ENCODE measurements around the gene ESRRA. TPM values are rescaled to one million over a fixed set of nuclear protein-coding genes. Genes with fewer than 3 reads are reported as not detected.
A peak's percentile ranks its signal among the peaks of the same experiment; 100 is the strongest.

Gene ESRRA
- total RNA-seq (10 to 100 TPM; 25.7 to 26.6 TPM), total RNA-seq (20.0 to 54.6 reads per million in 2 donors)

DNA sequence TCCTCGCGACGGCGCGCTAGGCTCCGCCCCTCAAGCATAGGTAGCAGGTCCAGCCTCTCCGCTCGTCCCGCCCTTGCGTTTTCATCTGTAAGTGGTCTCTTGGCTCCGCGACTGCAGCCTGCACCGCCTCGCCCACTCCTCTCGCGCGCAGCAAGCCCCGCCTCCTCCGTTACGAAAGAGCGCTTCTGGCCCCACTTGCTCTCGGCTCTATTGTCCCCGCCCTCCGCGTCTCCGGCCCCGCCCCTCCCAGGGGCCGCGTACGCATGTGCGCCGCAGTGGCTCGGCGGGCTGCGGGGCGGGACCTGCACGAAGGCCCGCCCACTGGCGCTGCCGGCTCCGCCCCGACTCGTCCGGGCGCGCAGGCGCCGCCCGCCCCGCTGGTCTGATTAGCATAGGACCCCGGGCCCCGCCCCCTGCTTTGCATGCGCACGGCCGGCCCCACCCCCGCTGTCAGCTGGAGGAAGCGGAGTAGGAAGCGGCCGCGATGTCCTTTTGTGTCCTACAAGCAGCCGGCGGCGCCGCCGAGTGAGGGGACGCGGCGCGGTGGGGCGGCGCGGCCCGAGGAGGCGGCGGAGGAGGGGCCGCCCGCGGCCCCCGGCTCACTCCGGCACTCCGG, at the start of gene ESRRA:
Gene ESRRA, plus strand, starts transcription at position 450 of the 616 bp plus-strand sequence. CDS start 1,656 bp downstream, outside the sequence.
- H3K9me3 ChIP-seq (ENCODE audit: control insufficient read depth, low read length, poor library complexity, severe bottlenecking): no peaks in the 10 kb centered on the region
- Mint-ChIP-seq H3K27ac (peak within 1 kb of the TSS; percentile 94), H3K4me3 (peak within 1 kb of the TSS; percentile 97), H3K27me3 (peaks cover 8% of the 10 kb centered on the region), H3K36me3 (ENCODE audit: low read depth) (no peaks in the 10 kb centered on the region), H3K4me1 (peaks cover 30% of the 10 kb centered on the region)
- DNase-seq (peak; percentile 98 to 100 (median 99)), ATAC-seq (peak; percentile 79)

DNA sequence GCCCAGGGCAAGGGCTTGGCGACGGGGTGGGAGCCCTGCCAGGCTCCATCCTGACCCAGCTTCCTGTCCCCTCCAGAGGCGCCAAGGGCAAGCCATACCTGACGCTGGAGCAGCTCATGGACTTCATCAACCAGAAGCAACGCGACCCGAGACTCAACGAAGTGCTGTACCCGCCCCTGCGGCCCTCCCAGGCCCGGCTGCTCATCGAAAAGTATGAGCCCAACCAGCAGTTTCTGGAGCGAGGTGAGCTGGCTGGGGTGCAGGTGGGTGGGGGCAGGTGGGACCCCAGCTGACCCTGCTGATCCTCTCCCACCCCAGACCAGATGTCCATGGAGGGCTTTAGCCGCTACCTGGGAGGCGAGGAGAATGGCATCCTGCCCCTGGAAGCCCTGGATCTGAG, 49.0 kb upstream of the ESRRA start:
- Mint-ChIP-seq H3K27ac (no peak overlapping the region), H3K27me3 (no peaks in the 10 kb centered on the region), H3K36me3 (ENCODE audit: low read depth) (peaks cover 5% of the 10 kb centered on the region), H3K4me3 (no peak overlapping the region), H3K4me1 (peaks cover 17% of the 10 kb centered on the region)
- no peaks in the 10 kb centered on the region for H3K9me3 ChIP-seq (ENCODE audit: control insufficient read depth, low read length, poor library complexity, severe bottlenecking)
- DNase-seq (no peak), ATAC-seq (no peak)

DNA sequence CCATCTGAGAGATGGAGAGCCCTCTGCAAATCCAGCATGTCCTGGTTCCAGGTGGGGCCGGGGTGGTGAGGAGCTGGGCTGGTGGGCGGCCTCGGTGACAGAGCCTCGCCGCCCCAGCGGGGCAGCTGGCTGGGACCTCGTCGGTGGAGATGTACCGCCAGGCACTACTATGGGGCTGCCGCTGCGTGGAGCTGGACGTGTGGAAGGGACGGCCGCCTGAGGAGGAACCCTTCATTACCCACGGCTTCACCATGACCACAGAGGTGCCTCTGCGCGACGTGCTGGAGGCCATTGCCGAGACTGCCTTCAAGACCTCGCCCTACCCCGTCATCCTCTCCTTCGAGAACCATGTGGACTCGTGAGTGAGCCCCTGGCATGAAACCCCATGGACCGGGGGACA, 47.0 kb upstream of the ESRRA start:
- H3K4me1 Mint-ChIP-seq: peaks cover 13% of the 10 kb centered on the region
- peaks cover 5% of the 10 kb centered on the region for H3K36me3 Mint-ChIP-seq (ENCODE audit: low read depth)
- ATAC-seq (no peak), DNase-seq (no peak)
- H3K9me3 ChIP-seq (ENCODE audit: control insufficient read depth, low read length, poor library complexity, severe bottlenecking): no peaks in the 10 kb centered on the region
- H3K27ac Mint-ChIP-seq: no peak overlapping the region
- H3K4me3 Mint-ChIP-seq: no peak overlapping the region
- H3K27me3 Mint-ChIP-seq: no peaks in the 10 kb centered on the region

DNA sequence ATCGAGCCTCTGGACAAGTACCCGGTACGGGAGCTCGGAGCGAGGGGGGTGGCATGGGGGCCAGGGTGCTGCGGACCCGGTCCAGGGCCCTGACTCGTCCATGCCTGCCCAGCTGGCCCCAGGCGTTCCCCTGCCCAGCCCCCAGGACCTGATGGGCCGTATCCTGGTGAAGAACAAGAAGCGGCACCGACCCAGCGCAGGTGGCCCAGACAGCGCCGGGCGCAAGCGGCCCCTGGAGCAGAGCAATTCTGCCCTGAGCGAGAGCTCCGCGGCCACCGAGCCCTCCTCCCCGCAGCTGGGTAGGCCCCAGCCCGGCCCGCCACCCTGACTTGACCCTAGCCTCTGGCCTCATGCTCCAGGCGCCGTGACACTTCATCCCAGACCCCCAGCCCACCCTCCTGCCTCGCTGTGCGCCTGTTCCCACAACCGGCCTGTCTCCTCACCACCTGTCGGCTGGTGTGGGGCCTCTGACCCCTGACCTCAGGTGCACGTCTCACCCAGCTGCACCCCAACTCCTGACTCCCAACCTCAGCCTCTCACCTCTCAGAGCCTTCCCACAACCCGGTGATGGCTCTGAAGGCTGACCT, 46.3 kb upstream of the ESRRA start:
- H3K9me3 ChIP-seq (ENCODE audit: control insufficient read depth, low read length, poor library complexity, severe bottlenecking): no peaks in the 10 kb centered on the region
- Mint-ChIP-seq H3K27me3 (no peaks in the 10 kb centered on the region), H3K4me1 (peaks cover 13% of the 10 kb centered on the region), H3K27ac (peak overlapping the region; percentile 86), H3K36me3 (ENCODE audit: low read depth) (peaks cover 5% of the 10 kb centered on the region), H3K4me3 (no peak overlapping the region)
- ATAC-seq (no peak), DNase-seq (no peak)

DNA sequence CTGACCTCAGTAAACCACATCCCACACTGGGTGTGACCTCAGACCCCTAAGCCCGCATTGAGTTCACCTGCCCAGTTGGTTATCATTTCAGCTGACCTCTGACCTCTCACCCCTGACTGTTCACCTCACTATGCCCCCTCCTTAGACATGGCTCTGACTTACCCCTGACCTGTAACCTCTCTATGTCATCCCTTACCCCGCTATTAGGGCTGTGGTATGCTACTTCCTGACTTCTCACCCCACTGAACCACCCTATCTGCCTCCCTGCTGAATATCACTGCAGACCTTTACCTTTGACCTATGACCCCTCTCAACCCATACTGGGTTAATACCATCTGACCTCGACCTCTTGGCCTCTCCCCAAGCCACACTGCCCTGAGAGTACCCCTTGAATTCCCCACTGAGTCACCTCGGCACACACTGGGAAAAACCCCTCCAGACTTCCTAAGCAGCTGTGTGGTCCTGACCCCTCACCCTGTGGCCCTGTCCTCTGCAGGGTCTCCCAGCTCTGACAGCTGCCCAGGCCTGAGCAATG, 45.7 kb upstream of the ESRRA start:
- no peak overlapping the region for H3K4me3 Mint-ChIP-seq
- ATAC-seq (peak; percentile 35), DNase-seq (no peak)
- H3K36me3 Mint-ChIP-seq (ENCODE audit: low read depth): peaks cover 5% of the 10 kb centered on the region
- peaks cover 13% of the 10 kb centered on the region for H3K4me1 Mint-ChIP-seq
- H3K9me3 ChIP-seq (ENCODE audit: control insufficient read depth, low read length, poor library complexity, severe bottlenecking): no peaks in the 10 kb centered on the region
- H3K27me3 Mint-ChIP-seq: no peaks in the 10 kb centered on the region
- peak overlapping the region; percentile 86 for H3K27ac Mint-ChIP-seq

DNA sequence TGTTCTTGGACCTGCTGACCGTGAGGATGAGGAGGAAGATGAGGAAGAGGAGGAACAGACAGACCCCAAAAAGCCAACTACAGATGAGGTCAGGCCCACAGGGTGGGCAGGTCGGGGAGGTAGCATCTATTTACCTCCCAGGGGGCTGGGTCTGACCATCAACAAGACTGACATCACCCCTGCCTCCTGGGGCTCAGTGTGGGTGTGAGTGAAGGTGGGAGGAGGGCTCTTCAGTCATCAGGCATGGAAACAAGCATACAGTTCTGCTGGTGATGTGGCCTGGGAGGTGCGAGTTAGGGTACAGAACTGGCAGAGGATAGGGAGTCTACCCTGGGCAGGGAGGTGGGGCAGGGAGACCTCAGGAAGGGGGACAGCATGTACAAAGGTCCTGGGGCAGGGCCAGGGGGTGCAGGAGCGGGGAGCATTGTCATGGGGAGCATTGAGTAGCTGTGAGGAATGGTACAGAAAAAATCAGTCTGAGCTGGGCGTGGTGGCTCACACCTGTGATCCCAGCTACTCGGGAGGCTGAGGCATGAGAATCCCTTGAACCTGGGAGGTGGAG, 45.1 kb upstream of the ESRRA start:
- Mint-ChIP-seq H3K4me3 (no peak overlapping the region), H3K27ac (peak overlapping the region; percentile 86), H3K36me3 (ENCODE audit: low read depth) (peaks cover 5% of the 10 kb centered on the region), H3K4me1 (peaks cover 13% of the 10 kb centered on the region), H3K27me3 (no peaks in the 10 kb centered on the region)
- no peak for ATAC-seq
- no peak for DNase-seq
- H3K9me3 ChIP-seq (ENCODE audit: control insufficient read depth, low read length, poor library complexity, severe bottlenecking): no peaks in the 10 kb centered on the region

DNA sequence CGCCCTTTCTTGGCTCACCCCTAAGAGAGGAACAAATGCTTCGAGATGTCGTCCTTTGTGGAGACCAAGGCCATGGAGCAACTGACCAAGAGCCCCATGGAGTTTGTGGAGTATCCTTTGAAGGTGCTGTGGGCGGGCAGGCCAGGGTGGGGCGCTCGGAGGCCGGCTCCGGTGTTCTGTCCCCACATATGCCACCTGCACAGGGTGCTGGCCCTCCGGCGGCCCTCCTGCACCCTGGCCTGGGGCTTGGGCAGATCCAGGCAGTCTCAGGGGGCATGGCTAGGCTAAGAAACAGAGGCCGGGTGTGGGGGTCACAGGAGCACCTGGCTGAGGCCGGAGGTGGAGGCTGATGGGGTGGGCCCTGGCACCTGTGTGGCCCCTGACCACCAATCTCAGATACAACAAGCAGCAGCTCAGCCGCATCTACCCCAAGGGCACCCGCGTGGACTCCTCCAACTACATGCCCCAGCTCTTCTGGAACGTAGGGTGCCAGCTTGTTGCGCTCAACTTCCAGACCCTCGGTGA, 43.7 kb upstream of the ESRRA start:
- no peaks in the 10 kb centered on the region for H3K9me3 ChIP-seq (ENCODE audit: control insufficient read depth, low read length, poor library complexity, severe bottlenecking)
- ATAC-seq (no peak), DNase-seq (no peak)
- H3K27me3 Mint-ChIP-seq: no peaks in the 10 kb centered on the region
- H3K27ac Mint-ChIP-seq: no peak overlapping the region
- H3K4me1 Mint-ChIP-seq: peaks cover 13% of the 10 kb centered on the region
- peaks cover 5% of the 10 kb centered on the region for H3K36me3 Mint-ChIP-seq (ENCODE audit: low read depth)
- H3K4me3 Mint-ChIP-seq: no peak overlapping the region

DNA sequence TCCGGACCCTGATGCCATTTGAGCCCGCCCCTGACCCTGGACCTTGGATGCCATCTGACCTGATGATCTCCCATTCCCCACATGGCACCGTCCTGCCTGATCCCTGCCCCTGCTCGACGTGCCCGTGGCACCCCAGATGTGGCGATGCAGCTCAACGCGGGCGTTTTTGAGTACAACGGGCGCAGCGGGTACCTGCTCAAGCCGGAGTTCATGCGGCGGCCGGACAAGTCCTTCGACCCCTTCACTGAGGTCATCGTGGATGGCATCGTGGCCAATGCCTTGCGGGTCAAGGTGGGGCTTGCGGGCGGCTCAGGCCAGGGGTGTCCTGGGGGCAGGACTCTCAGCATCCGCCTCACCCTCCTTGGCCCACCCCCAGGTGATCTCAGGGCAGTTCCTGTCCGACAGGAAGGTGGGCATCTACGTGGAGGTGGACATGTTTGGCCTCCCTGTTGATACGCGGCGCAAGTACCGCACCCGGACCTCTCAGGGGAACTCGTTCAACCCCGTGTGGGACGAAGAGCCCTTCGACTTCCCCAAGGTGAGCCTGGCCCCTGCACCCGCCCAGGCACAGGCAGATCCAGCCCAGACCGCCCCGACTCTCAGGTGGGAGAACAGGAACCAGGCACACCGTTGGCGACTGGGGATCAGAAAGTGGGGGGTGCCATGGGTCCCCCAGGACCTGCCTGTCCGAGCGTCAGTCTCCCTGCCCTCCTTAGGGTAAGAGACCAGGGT, 42.9 kb upstream of the ESRRA start:
- Mint-ChIP-seq H3K4me1 (peaks cover 13% of the 10 kb centered on the region), H3K27ac (peak overlapping the region; percentile 16), H3K27me3 (no peaks in the 10 kb centered on the region), H3K4me3 (no peak overlapping the region), H3K36me3 (ENCODE audit: low read depth) (peaks cover 5% of the 10 kb centered on the region)
- DNase-seq: no peak
- no peaks in the 10 kb centered on the region for H3K9me3 ChIP-seq (ENCODE audit: control insufficient read depth, low read length, poor library complexity, severe bottlenecking)
- no peak for ATAC-seq

DNA sequence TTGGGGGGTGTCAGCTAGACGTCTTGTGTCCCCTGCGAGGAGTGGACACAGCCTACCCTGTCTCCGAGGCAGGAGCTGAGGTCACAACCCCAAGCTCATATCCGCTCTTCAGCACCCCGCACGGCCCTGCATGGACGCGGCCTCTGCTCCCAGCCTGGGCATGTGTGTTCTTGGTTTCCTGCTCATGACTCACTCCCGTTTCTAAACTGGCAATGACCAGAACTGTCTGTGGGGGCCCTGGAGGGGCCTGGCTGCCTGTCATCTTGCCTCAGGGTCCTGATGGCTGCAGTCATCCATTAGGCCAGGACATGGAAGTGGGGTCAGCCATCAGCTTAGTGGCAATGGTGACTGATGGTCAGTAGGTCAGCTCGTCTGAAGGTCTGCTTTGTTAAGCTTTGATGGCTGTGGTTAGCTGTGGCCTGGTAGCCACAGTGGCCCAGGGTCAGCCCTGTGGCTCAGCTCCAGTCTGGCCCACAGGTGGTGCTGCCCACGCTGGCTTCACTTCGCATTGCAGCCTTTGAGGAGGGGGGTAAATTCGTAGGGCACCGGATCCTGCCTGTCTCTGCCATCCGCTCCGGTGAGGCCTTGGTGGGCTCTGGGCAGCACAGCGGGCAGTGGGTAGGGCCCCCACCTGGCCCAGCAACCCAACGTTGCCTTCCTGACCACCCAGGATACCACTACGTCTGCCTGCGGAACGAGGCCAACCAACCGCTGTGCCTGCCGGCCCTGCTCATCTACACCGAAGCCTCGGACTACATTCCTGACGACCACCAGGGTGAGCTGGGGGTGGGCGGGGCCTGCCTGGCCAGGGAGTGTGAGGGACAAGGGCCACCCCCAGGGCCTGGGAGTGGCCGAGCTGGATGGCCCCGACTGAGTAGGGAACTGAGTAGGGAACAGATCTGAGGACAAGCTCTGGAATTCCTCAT, 42.0 kb upstream of the ESRRA start:
- H3K27me3 Mint-ChIP-seq: no peaks in the 10 kb centered on the region
- DNase-seq (no peak), ATAC-seq (no peak)
- no peaks in the 10 kb centered on the region for H3K9me3 ChIP-seq (ENCODE audit: control insufficient read depth, low read length, poor library complexity, severe bottlenecking)
- peak overlapping the region; percentile 16 for H3K27ac Mint-ChIP-seq
- no peak overlapping the region for H3K4me3 Mint-ChIP-seq
- peaks cover 5% of the 10 kb centered on the region for H3K36me3 Mint-ChIP-seq (ENCODE audit: low read depth)
- H3K4me1 Mint-ChIP-seq: peaks cover 16% of the 10 kb centered on the region

DNA sequence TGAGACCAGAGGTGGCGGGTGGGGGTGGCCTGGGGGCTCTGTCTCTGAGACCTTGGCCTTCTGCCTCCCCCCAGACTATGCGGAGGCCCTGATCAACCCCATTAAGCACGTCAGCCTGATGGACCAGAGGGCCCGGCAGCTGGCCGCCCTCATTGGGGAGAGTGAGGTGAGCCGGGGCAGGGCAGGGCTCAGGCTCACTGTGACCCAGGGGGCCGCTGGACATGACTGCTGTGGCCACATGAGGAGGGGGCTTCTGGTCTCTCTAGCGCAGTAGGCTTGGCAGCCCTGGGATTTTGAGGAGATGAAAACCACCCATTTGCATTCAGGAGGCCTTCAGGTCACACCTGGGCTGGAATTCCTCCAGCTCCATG, 41.4 kb upstream of the ESRRA start:
- Mint-ChIP-seq H3K36me3 (ENCODE audit: low read depth) (peaks cover 5% of the 10 kb centered on the region), H3K4me3 (no peak overlapping the region), H3K4me1 (peaks cover 23% of the 10 kb centered on the region), H3K27ac (no peak overlapping the region), H3K27me3 (no peaks in the 10 kb centered on the region)
- ATAC-seq (no peak), DNase-seq (no peak)
- H3K9me3 ChIP-seq (ENCODE audit: control insufficient read depth, low read length, poor library complexity, severe bottlenecking): no peaks in the 10 kb centered on the region

DNA sequence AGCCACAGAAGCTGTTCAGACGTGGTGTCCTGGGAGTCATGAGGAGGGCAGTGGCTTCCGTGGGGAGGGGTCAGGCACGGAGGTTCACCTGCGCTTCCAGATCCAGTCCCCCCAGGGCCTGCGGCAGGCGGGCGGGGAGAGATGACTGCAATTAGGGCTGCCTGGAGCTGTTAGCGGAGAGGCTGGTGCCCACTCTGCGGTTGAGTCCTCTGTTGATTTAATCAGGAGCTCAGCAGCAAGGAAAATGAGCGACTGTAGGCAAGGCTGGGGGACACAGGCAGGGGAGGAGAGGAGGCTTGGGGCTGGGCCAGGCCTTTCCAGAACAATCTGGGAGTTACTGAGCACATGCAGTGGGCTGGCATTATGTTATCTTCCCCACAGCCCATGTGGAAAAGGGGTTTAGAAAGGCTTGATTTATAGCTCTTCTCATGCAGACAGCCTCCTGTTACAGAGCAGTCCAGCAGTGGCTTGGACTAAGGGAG, 40.9 kb upstream of the ESRRA start:
- Mint-ChIP-seq H3K36me3 (ENCODE audit: low read depth) (peaks cover 3% of the 10 kb centered on the region), H3K27ac (no peak overlapping the region), H3K4me3 (no peak overlapping the region), H3K27me3 (no peaks in the 10 kb centered on the region), H3K4me1 (peaks cover 23% of the 10 kb centered on the region)
- DNase-seq: no peak
- H3K9me3 ChIP-seq (ENCODE audit: control insufficient read depth, low read length, poor library complexity, severe bottlenecking): no peaks in the 10 kb centered on the region
- ATAC-seq: no peak
